ENCODE results near the gene PCDHB16. TPM values are rescaled to one million over a fixed set of nuclear protein-coding genes. Genes with fewer than 3 reads are reported as not detected.
A peak's percentile ranks its signal among the peaks of the same experiment; 100 is the strongest.
"Not testable (repeated sequence)": the region's sequence is repeated elsewhere in the genome, so short reads cannot be mapped to it uniquely, and the experiment has no call there.

The PCDHB16 gene
- total and polyA plus RNA-seq, 10 donors: 0.04 to 2.1 (median 1.6) TPM

DNA sequence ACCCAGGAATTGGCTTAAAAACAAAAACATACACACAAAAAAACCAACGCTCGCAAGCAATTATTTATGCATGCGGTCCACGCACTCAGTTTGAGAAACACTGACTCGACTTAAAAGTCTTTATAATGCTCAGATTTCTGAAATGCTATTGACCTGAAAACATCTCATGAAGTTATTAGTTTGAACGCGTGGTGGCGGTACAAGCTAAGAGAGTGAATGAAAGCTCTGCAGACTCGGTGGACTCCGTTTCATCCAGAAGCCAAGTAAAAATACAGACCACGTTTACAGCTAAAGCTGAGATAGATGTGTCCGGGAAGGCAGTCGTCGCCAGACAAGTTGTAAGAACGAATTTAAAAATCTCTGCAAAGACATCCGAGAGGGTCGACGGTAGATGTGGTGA lies 32.4 kb upstream of the PCDHB16 start, which contains the start of gene PCDHB6:
Gene PCDHB6 (plus strand): TSS at position 246 of the 400 bp plus-strand sequence. CDS start 201 bp downstream, outside the sequence.
- Histone ChIP-seq H3K27me3 (replicated peaks in 1 of 7) (peaks cover 0 to 58% (median 0%) of the 10 kb centered on the region in 7 donors), H3K36me3 (no peaks in the 10 kb centered on the region), H3K4me1 (no peaks in the 10 kb centered on the region), H3K27ac (no peak within 1 kb of the TSS), H3K9me3 (peaks cover 0 to 85% (median 50%) of the 10 kb centered on the region in 8 donors), H3K4me3 (peak within 1 kb of the TSS in 1 of 8 donors; percentile 12)
- WGBS, 5 donors: 13 to 25% (median 19%) methylated on average over 18 of the region's 18 CpGs
- intact Hi-C loops (cut with DNase I; ENCODE audit: low total_unique reads): no loop called here
- DNase-seq: no peak
- no peak for TF ChIP-seq POLR2AphosphoS5 (IDR thresholded peaks at IDR 0.05)
- TF ChIP-seq, protein P1, sequence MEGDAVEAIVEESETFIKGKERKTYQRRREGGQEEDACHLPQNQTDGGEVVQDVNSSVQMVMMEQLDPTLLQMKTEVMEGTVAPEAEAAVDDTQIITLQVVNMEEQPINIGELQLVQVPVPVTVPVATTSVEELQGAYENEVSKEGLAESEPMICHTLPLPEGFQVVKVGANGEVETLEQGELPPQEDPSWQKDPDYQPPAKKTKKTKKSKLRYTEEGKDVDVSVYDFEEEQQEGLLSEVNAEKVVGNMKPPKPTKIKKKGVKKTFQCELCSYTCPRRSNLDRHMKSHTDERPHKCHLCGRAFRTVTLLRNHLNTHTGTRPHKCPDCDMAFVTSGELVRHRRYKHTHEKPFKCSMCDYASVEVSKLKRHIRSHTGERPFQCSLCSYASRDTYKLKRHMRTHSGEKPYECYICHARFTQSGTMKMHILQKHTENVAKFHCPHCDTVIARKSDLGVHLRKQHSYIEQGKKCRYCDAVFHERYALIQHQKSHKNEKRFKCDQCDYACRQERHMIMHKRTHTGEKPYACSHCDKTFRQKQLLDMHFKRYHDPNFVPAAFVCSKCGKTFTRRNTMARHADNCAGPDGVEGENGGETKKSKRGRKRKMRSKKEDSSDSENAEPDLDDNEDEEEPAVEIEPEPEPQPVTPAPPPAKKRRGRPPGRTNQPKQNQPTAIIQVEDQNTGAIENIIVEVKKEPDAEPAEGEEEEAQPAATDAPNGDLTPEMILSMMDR (IDR thresholded peaks at IDR 0.05 in 8 of 11, conservative IDR thresholded peaks at IDR 0.05 in 3 of 11): peak in 1 of 11 experiments; percentile 14
- TF ChIP-seq POLR2A (IDR thresholded peaks at IDR 0.05): no peak

DNA sequence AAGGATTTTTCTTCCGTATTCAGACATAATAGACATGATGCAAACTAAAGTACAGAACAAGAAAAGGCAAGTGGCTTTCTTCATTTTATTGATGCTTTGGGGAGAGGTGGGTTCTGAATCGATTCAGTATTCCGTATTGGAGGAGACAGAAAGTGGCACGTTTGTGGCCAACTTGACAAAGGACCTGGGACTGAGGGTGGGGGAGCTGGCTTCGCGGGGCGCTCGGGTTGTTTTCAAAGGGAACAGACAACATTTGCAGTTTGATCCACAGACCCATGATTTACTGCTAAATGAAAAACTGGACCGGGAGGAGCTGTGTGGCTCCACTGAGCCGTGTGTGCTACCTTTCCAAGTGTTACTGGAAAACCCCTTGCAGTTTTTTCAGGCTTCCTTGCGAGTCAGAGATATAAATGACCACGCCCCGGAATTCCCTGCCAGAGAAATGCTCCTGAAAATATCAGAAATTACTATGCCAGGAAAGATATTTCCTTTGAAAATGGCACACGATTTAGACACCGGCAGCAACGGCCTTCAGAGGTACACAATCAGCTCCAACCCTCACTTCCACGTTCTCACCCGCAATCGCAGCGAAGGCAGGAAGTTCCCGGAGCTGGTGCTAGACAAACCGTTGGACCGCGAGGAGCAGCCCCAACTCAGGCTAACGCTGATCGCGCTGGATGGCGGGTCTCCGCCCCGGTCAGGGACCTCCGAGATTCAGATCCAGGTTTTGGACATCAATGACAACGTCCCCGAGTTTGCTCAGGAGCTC lies 31.8 kb upstream of the PCDHB16 start:
- DNase-seq: no peak
- intact Hi-C loops (cut with DNase I; ENCODE audit: low total_unique reads): no loop called here
- peak overlapping the region in 1 of 8 donors; percentile 12 for H3K4me3 ChIP-seq
- H3K27ac ChIP-seq: no peak overlapping the region
- H3K36me3 ChIP-seq: no peaks in the 10 kb centered on the region
- peaks cover 0 to 62% (median 0%) of the 10 kb centered on the region in 7 donors for H3K27me3 ChIP-seq (replicated peaks in 1 of 7)
- WGBS, 5 donors: 36 to 48% (median 47%) methylated on average over 22 to 33 of the region's 33 CpGs
- H3K9me3 ChIP-seq: peaks cover 0 to 89% (median 55%) of the 10 kb centered on the region in 8 donors
- TF ChIP-seq, protein P1 (IDR thresholded peaks at IDR 0.05 in 8 of 11, conservative IDR thresholded peaks at IDR 0.05 in 3 of 11): no peak
- TF ChIP-seq POLR2AphosphoS5 (IDR thresholded peaks at IDR 0.05) (no peak), POLR2A (IDR thresholded peaks at IDR 0.05) (no peak)
- no peaks in the 10 kb centered on the region for H3K4me1 ChIP-seq

DNA sequence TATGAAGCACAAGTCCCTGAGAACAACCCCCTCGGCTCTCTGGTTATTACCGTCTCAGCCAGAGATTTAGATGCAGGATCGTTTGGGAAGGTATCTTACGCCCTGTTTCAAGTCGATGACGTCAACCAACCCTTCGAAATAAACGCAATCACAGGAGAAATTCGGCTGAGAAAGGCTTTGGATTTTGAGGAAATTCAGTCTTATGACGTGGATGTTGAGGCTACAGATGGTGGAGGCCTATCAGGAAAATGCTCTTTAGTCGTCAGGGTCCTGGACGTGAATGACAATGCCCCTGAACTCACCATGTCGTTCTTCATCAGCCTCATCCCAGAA lies 31.2 kb upstream of the PCDHB16 start:
- Histone ChIP-seq H3K36me3 (no peaks in the 10 kb centered on the region), H3K9me3 (peaks cover 0 to 89% (median 59%) of the 10 kb centered on the region in 8 donors), H3K4me1 (no peaks in the 10 kb centered on the region), H3K27ac (no peak overlapping the region), H3K27me3 (replicated peaks in 1 of 7) (peaks cover 0 to 62% (median 0%) of the 10 kb centered on the region in 7 donors), H3K4me3 (no peak overlapping the region)
- intact Hi-C loops (cut with DNase I; ENCODE audit: low total_unique reads): no loop called here
- 31 to 48% (median 42%) methylated on average over 13 of the region's 13 CpGs for WGBS, 5 donors
- TF ChIP-seq POLR2AphosphoS5 (IDR thresholded peaks at IDR 0.05) (no peak), POLR2A (IDR thresholded peaks at IDR 0.05) (no peak)
- TF ChIP-seq, protein P1 (IDR thresholded peaks at IDR 0.05 in 8 of 11, conservative IDR thresholded peaks at IDR 0.05 in 3 of 11): no peak
- DNase-seq: no peak

DNA sequence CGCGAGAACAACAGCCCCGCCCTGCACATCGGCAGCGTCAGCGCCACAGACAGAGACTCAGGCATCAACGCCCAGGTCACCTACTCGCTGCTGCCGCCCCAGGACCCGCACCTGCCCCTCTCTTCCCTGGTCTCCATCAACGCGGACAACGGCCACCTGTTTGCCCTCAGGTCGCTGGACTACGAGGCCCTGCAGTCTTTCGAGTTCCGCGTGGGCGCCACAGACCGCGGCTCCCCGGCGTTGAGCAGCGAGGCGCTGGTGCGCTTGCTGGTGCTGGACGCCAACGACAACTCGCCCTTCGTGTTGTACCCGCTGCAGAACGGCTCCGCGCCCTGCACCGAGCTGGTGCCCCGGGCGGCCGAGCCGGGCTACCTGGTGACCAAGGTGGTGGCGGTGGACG lies 30.6 kb upstream of the PCDHB16 start:
- Histone ChIP-seq H3K27me3 (replicated peaks in 1 of 7) (peaks cover 0 to 65% (median 5%) of the 10 kb centered on the region in 7 donors), H3K9me3 (peaks cover 0 to 96% (median 63%) of the 10 kb centered on the region in 8 donors)
- H3K4me1 ChIP-seq; intact Hi-C loops (cut with DNase I; ENCODE audit: low total_unique reads); H3K36me3 ChIP-seq; H3K4me3 ChIP-seq; DNase-seq; H3K27ac ChIP-seq: not testable (repeated sequence)
- WGBS, 5 donors: 27 to 52% (median 42%) methylated on average over 15 to 39 of the region's 41 CpGs

DNA sequence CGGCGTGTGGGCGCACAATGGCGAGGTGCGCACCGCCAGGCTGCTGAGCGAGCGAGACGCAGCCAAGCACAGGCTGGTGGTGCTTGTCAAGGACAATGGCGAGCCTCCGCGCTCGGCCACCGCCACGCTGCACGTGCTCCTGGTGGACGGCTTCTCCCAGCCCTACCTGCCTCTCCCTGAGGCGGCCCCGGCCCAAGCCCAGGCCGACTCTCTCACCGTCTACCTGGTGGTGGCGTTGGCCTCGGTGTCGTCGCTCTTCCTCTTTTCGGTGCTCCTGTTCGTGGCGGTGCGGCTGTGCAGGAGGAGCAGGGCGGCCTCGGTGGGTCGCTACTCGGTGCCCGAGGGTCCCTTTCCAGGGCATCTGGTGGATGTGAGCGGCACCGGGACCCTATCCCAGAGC lies 30.1 kb upstream of the PCDHB16 start:
- H3K4me1 ChIP-seq; intact Hi-C loops (cut with DNase I; ENCODE audit: low total_unique reads); H3K4me3 ChIP-seq; DNase-seq; H3K36me3 ChIP-seq; H3K27ac ChIP-seq: not testable (repeated sequence)
- WGBS, 5 donors: 28 to 55% (median 34%) methylated on average over 9 to 36 of the region's 36 CpGs
- peaks cover 0 to 98% (median 67%) of the 10 kb centered on the region in 8 donors for H3K9me3 ChIP-seq
- H3K27me3 ChIP-seq (replicated peaks in 1 of 7): peaks cover 0 to 69% (median 7%) of the 10 kb centered on the region in 7 donors

All from spleen (tissue), 11 donors.